HCT116 (cell line): Measurements from ENCODE around the gene C14orf93.

Experiments used
- CTCF ChIP-seq, 3 experiments: fragments of 200-600 bp in 1 of 3; sonication (generic) in 1 of 3; IDR thresholded peaks in 2 of 3; conservative IDR thresholded peaks in 1 of 3; 2 replicates each; pipeline ENCODE4 v1.5.1; 2012 to 2017; ENCODE audit warnings: low read depth in 2 of 3, low read length in 2 of 3, antibody characterized with exemption in 1 of 3, borderline replicate concordance in 1 of 3, control low read depth in 1 of 3, mild to moderate bottlenecking in 1 of 3, mixed read lengths in 1 of 3, mixed run types in 1 of 3, moderate library complexity in 1 of 3; ENCODE audit not compliant: insufficient read depth in 1 of 3
- EZH2 ChIP-seq: fragments of 200-600 bp; sonication (generic); IDR thresholded peaks from 2 replicates; pipeline ENCODE4 v1.6.1; 2017; ENCODE audit warnings: antibody characterized with exemption, mixed run types
- FOSL1 ChIP-seq: IDR thresholded peaks from 2 replicates; pipeline ENCODE4 v1.6.1; 2012; ENCODE audit warnings: low read depth
- JUND ChIP-seq: IDR thresholded peaks from 2 replicates; pipeline ENCODE4 v1.6.1; 2012
- MAX ChIP-seq: IDR thresholded peaks from 2 replicates; pipeline ENCODE4 v1.6.1; 2012
- POLR2A ChIP-seq: IDR thresholded peaks from 2 replicates; pipeline ENCODE4 v1.7.0; 2011; ENCODE audit warnings: borderline replicate concordance; ENCODE audit not compliant: insufficient read depth, insufficient read length; ENCODE audit errors: extremely low read depth
- POLR2AphosphoS5 ChIP-seq: IDR thresholded peaks from 2 replicates; pipeline ENCODE4 v1.6.1; 2011; ENCODE audit warnings: mild to moderate bottlenecking, low read depth, low read length, moderate library complexity
- RAD21 ChIP-seq: IDR thresholded peaks from 2 replicates; pipeline ENCODE4 v1.6.1; 2012; ENCODE audit warnings: low read depth, mild to moderate bottlenecking
- REST ChIP-seq: IDR thresholded peaks from 2 replicates; pipeline ENCODE4 v1.6.1; 2012; ENCODE audit warnings: low read depth
- SRF ChIP-seq: IDR thresholded peaks from 2 replicates; pipeline ENCODE4 v1.6.1; 2012; ENCODE audit warnings: low read depth
- YY1 ChIP-seq: IDR thresholded peaks from 2 replicates; pipeline ENCODE4 v1.6.1; 2011; ENCODE audit warnings: low read length, low read depth, moderate library complexity, mild to moderate bottlenecking; ENCODE audit not compliant: insufficient replicate concordance; ENCODE audit errors: extremely low read depth
- ZNF274 ChIP-seq: fragments of 200-500 bp; sonication (Bioruptor generic); IDR thresholded peaks from 2 replicates; pipeline ENCODE4 v1.6.1; 2014; ENCODE audit warnings: mild to moderate bottlenecking, low read depth, low read length, inconsistent platforms

- TF ChIP-seq ZNF274: no peak
- TF ChIP-seq EZH2: no peak
- TF ChIP-seq MAX: no peak
- TF ChIP-seq POLR2A: no peak
- no peak for TF ChIP-seq CTCF (IDR thresholded peaks at IDR 0.05 in 2 of 3, conservative IDR thresholded peaks at IDR 0.05 in 1 of 3; ENCODE audit: borderline replicate concordance in 1 of 3, insufficient read depth in 1 of 3, low read depth in 2 of 3, low read length in 2 of 3)
- TF ChIP-seq YY1: no peak
- TF ChIP-seq RAD21: no peak
- no peak for TF ChIP-seq JUND
- no peak for TF ChIP-seq POLR2AphosphoS5
- TF ChIP-seq SRF: no peak
- no peak for TF ChIP-seq FOSL1
- TF ChIP-seq REST: no peak
Observed at GRCh38 chr14:23047751-23048693, 38.1 kb upstream of the C14orf93 start.
